SU-DHL-6 (cell line): ENCODE measurements around the gene SIX4.

ENCODE experiments used
- CTCF ChIP-seq: fragments of 200-600 bp; sonication (generic); IDR thresholded peaks from one replicate; pipeline ENCODE4 v1.5.1; 2017; ENCODE audit warnings: antibody characterized with exemption, mild to moderate bottlenecking, low read length, moderate library complexity; ENCODE audit not compliant: insufficient read depth, poor library complexity, severe bottlenecking
- EZH2phosphoT487 ChIP-seq: fragments of 200-600 bp; sonication (generic), shearing (Covaris generic); conservative IDR thresholded peaks from 2 replicates; pipeline ENCODE4 v1.6.1; 2018; ENCODE audit warnings: mild to moderate bottlenecking, antibody characterized with exemption, low read length, moderate library complexity, mixed read lengths

- TF ChIP-seq CTCF (no peak), EZH2phosphoT487 (no peak)
These were observed 10.5 kb upstream of the SIX4 start, which contains the start of gene MNAT1 for GRCh38 chr14:60734465-60735242.
